HG03097 (cell line): ENCODE results near the gene PDE8B.

Source experiments
- ATAC-seq: cut with Tn5 transposase; IDR thresholded peaks from one replicate; pipeline ENCODE4 v1.9.1; 2021; ENCODE audit not compliant: unreplicated experiment, low FRiP score

The PDE8B gene

DNA sequence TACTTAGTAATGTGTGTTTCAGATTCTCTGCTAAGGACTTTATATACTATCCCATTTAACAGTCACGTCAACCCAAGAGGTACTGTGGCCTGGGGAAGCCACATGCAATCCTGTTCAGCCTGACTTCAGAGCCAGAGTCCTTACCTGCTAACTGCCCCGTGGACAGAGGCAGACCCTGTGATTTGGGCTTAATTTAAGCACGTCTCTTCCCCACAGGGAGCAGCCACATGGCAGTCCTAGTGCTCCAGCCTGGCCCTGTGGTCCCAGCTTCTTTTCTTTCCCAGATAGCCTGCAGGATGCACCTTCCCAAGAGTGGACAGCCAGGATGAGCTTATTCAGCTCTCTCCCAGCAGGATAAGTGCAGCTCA, 71.5 kb downstream of the PDE8B start:
- ATAC-seq = no peak

- ATAC-seq = no peak
Observed at GRCh38 chr5:77282337-77283027, 72.0 kb downstream of the PDE8B start.

- ATAC-seq = no peak
Observed at GRCh38 chr5:77285251-77285841, 74.9 kb downstream of the PDE8B start.

DNA sequence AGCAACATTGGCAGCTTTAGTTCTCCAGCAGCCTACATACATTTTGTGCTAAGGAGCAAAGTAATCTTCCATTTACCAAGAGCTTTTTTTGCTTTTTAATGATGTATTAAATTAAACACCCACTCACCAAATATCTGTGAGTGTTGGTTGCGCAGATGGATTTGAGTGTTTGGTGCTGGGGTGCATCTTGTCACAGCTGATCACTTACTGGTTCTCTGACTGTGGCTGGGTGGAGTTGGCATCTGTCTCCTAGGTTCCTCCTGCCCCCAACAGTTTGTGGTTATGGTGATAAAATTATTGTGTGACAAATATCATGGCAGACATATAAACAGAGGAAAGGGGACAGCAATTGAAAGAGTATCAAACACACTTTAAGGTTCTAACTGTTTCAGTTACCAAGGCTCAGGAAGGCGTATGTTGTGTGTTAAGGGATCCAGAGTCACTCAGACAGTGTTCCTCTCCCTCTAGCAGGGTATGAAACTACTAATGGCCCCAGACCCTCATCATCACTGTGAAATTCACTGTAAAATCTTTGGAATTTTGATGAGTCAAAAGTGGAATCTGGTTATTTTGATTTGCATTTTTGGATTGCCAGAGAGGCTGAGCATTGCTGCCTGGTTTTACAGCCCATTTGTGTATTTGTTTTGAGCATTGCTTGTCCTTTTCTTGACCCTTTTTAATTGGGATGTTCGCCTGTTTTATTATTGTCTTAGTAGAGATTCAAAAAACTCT, 81.7 kb downstream of the PDE8B start:
- ATAC-seq = no peak

DNA sequence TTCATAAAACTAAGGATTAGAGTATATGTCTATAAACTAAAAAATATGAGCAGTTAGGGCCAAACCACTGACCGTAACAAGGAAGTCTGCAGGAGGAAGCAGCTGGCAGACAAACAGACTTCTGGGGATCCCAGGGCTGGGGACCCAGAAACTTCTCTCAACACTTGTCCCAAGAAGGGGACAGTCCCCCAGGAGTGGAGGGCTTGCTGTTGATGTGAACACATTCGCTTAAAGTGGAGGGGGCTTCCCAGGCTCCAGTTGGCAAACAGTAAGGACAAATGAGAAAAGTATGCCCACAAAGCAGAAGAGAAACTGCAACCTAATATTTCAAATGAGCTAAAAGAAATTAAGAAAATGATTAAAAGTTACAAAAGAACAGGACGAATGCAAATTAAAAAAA, 83.7 kb downstream of the PDE8B start:
- no peak for ATAC-seq

- ATAC-seq = no peak
Observed at GRCh38 chr5:77295863-77296378, 85.4 kb downstream of the PDE8B start.

GRCh38 chr5:77298146-77298545, 87.7 kb downstream of the PDE8B start:
- no peak for ATAC-seq

DNA sequence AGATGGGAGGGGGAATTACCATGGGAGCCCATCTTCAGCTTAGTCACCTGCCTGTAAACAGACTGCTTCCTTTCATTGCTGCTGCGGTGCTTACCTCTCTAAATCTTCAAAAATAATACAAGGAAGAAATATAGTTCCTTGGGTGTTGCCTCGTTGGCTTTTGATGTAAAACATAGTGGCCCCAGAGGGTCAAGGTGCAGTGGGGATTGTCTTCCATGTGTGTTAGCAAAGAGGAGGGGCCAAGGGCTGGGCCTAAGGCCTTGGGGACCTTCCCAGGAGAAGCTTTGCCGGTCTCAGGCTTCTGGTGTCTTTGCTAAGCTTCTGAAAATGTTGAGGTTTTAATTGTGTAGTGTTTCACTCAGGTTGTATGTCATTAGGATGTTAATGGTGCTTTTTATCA, 90.0 kb downstream of the PDE8B start:
- ATAC-seq = no peak

DNA sequence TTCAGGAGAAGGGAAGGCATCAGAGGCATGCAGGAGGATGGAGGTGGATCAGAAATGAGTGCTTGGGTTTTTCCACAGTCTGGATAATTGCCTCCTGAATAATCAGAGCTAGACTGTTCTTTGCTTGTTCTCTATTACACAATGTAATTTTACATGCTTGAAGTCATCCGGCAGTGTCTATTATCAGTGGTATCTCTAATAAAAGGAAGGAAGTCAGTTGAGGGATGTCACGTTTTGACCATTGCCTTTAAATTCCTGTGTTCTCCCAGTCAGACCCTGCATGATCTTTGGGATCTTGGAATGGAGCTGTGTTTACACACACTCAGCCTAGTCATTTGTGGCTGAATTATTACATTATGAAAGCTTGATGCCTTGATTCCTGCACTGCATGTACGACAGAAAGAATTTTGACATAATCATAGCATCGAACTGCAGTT, 91.0 kb downstream of the PDE8B start:
- ATAC-seq = no peak

- ATAC-seq = no peak
Observed at GRCh38 chr5:77302247-77302646, 91.8 kb downstream of the PDE8B start.

- no peak for ATAC-seq
Observed at GRCh38 chr5:77302653-77303052, 92.2 kb downstream of the PDE8B start.

- ATAC-seq = no peak
Observed at GRCh38 chr5:77304388-77304787, 93.9 kb downstream of the PDE8B start.

DNA sequence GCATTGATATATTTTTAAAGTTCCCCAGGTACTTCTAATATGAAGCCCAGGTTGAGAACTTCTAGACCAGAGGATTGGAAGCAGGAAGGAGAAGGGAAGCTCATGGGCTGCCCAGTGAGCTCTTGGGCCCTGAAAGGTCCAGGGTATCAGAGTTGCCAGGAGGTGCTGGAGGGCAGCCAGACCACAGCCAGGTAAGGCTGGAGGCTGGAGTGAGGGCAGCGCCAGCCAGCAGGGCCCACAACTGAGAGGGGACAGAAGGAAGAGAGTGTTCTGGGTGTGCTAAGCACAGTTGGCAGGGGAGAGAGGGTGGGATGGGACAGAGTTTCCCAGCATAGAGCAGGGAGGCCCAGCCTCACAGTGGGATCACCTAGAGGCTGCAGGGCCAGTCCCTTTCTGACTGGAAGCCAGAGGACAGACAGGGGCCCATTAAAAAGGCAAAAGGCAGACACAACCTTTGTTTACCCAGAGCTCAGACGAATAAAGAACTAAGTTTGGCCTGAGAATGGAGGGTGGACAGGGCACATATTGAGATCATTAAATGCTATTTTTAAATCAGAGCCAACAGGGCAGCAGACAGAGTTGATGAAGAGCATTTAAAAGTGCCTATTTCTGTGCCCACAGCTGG, 94.9 kb downstream of the PDE8B start:
- ATAC-seq = no peak

GRCh38 chr5:77305956-77306355, 95.5 kb downstream of the PDE8B start:
- ATAC-seq = no peak

DNA sequence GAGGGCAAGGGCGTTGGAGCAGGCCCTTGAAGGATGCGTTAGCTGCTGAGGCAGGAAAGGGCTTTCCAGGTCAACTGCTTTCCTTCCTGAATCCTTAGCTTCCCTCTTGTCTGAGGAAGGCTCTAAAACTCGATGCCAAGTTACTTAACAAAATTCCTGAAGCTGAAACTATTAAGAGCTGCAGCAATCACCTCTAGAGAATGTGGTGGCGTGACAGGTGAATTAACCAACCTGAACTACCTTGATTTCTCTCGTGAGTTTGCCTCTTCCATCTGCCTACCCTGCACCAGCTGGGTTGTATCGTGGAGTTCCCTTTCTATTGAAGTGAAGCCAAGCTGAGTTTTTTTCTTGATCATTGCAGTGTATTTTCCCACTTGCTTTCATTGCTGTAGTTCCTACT, 96.1 kb downstream of the PDE8B start:
- no peak for ATAC-seq

DNA sequence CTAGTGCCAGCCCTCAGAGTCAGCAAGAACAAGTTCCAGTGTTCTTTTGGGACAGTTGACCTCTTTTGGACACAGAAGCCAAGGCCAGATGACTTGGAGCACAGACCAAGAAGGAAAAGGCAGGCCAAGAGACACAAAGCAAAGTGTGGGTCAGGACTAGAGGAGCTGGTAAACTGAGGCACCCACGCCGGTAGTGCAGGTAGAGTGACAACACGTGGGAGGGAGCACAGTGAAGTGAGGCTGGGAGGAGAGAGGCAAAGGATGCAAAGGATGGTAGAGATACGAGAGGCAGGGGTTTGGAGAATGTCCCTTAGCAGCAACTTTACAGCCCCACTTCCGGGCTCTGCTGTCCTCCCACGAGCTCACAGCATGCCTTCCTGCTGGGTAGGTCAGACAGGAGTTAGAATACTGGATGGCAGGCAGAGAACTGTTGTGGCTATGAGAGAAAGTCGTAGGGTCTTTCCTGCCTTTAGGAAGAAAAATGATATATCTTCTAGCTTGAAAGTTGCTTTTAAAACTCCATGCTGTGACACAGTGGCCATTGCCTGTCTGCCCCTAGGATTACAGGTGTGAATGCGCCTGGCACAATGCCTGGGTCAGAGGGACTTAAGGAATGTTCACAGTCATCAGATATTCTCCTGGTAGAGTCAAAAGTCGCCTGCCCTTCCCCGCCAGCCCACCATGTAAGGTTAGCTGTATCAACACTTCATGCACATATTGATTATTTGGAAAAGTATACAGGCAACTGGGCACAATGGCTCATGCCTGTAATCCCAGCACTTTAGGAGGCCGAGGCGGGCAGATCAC, 97.9 kb downstream of the PDE8B start:
- ATAC-seq = no peak

GRCh38 chr5:77309140-77309539, 98.7 kb downstream of the PDE8B start:
- ATAC-seq = no peak

DNA sequence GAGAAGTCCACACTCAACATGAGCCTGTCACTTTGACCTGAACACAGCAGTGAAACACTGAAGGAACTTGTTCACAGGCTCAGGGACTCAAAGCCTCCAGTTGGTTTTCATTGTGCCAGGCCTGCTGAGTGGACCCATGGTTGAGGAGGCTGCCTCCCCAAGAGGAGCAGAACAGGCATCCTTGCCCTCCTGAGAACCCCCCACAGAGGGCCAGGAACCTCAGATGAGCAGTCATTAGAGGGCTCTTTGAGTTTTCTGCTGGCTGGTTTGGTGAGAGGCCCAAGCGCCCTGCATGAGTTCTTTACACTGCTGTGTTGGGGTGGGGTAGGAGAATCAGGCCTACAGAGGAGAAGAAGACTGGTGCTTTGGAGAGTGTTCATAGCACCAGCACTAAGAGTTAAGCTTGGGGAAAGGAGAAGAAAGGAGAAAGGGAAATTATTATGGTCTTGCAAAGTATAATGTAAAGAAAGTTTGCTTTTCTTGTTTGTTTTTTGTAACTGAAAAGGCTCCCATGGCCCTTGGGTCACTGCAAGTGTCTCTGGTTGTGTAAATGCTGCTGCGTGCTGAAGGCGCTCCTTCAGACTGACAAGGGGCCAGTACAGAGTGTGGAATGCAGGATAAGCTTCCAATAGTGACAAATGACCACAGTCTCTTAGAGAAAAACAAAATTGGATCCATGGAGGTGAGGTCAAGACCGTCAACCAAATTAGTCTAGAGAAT, 100.2 kb downstream of the PDE8B start:
- ATAC-seq = no peak

DNA sequence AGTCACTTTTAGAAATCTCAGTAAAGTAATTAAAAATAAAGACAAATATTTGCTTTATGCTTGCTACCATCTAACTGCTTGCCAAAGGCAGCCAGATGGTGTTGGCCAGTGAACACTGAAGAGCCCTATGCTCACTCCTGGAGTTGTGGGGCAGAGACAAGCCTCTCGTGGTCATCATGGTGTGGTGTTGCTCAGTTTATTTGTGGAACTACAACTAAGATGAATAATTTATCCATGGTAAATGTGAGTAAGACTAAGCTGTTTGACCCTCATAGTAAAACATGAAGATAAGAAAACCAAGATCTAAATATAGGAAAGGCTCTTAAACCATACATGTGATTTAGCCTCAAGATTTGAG, 100.7 kb downstream of the PDE8B start:
- no peak for ATAC-seq

GRCh38 chr5:77312413-77312812, 101.9 kb downstream of the PDE8B start:
- ATAC-seq = no peak
